Urothelium cell line (cell line): Measurements from ENCODE around the gene TENM4.
"Not testable (repeated sequence)": the region's sequence is repeated elsewhere in the genome, so short reads cannot be mapped to it uniquely, and the experiment has no call there.

Experiments
- DNase-seq: peaks from one replicate; pipeline ENCODE4 v3.0.0; 2011; ENCODE audit warnings: low spot score, mixed read lengths
- FAIRE-seq: peaks from 2 replicates; lab custom pipeline; 2011; peaks lifted over from hg19 to GRCh38; lab: Jason Lieb, UNC

TENM4 gene

GRCh38 chr11:78645226-78646202 is 795.3 kb downstream of the TENM4 start:
- peak; percentile 91 for FAIRE-seq
- DNase-seq, result peak; percentile 80

GRCh38 chr11:78643676-78644056 is 797.2 kb downstream of the TENM4 start:
- DNase-seq, result no peak
- FAIRE-seq, result no peak

GRCh38 chr11:78642979-78643675 is 797.7 kb downstream of the TENM4 start:
- FAIRE-seq (no peak), DNase-seq (no peak)

GRCh38 chr11:78641541-78641940 is 799.3 kb downstream of the TENM4 start:
- DNase-seq, result no peak
- no peak for FAIRE-seq

- peak; percentile 56 for FAIRE-seq
Measured at GRCh38 chr11:78638704-78639380, 802.0 kb downstream of the TENM4 start.

GRCh38 chr11:78637527-78637926 is 803.3 kb downstream of the TENM4 start:
- not testable (repeated sequence) for FAIRE-seq, DNase-seq

More at GRCh38 chr11:78638704-78639380, 802.0 kb downstream of the TENM4 start:
- DNase-seq, result no peak

- FAIRE-seq, result no peak
- no peak for DNase-seq
Measured at GRCh38 chr11:78635814-78636506, 804.9 kb downstream of the TENM4 start.

- FAIRE-seq (peak; percentile 77), DNase-seq (no peak)
Measured at GRCh38 chr11:78633516-78634310, 807.1 kb downstream of the TENM4 start.

- FAIRE-seq, result no peak
- DNase-seq, result no peak
Measured at GRCh38 chr11:78630561-78631303, 810.1 kb downstream of the TENM4 start.

GRCh38 chr11:78630155-78630554 is 810.7 kb downstream of the TENM4 start:
- DNase-seq (no peak), FAIRE-seq (no peak)

GRCh38 chr11:78622666-78623065 is 818.2 kb downstream of the TENM4 start:
- no peak for FAIRE-seq
- DNase-seq, result no peak

GRCh38 chr11:78620159-78620558 is 820.7 kb downstream of the TENM4 start:
- FAIRE-seq (no peak), DNase-seq (no peak)

- FAIRE-seq, result no peak
Measured at GRCh38 chr11:78615724-78616123, 825.1 kb downstream of the TENM4 start.

GRCh38 chr11:78613378-78613813 is 827.4 kb downstream of the TENM4 start:
- DNase-seq, result no peak
- peak; percentile 70 for FAIRE-seq

More at GRCh38 chr11:78615724-78616123, 825.1 kb downstream of the TENM4 start:
- DNase-seq, result no peak

- no peak for FAIRE-seq
- no peak for DNase-seq
Measured at GRCh38 chr11:78612721-78613377, 828.0 kb downstream of the TENM4 start.

GRCh38 chr11:78609321-78609720 is 831.5 kb downstream of the TENM4 start:
- not testable (repeated sequence) for FAIRE-seq, DNase-seq

- FAIRE-seq, result no peak
Measured at GRCh38 chr11:78607696-78608095, 833.1 kb downstream of the TENM4 start.

GRCh38 chr11:78606667-78607066 is 834.2 kb downstream of the TENM4 start:
- FAIRE-seq (no peak), DNase-seq (no peak)

More at GRCh38 chr11:78607696-78608095, 833.1 kb downstream of the TENM4 start:
- no peak for DNase-seq
